GM19438 (cell line): Measurements from ENCODE around the gene ABL1.
"Not testable (repeated sequence)": the region's sequence is repeated elsewhere in the genome, so short reads cannot be mapped to it uniquely, and the experiment has no call there.

ENCODE experiments used
- ATAC-seq: cut with Tn5 transposase; IDR thresholded peaks from one replicate; pipeline ENCODE4 v1.9.1; 2021; ENCODE audit warnings: low read depth; ENCODE audit not compliant: unreplicated experiment

The ABL1 gene

DNA sequence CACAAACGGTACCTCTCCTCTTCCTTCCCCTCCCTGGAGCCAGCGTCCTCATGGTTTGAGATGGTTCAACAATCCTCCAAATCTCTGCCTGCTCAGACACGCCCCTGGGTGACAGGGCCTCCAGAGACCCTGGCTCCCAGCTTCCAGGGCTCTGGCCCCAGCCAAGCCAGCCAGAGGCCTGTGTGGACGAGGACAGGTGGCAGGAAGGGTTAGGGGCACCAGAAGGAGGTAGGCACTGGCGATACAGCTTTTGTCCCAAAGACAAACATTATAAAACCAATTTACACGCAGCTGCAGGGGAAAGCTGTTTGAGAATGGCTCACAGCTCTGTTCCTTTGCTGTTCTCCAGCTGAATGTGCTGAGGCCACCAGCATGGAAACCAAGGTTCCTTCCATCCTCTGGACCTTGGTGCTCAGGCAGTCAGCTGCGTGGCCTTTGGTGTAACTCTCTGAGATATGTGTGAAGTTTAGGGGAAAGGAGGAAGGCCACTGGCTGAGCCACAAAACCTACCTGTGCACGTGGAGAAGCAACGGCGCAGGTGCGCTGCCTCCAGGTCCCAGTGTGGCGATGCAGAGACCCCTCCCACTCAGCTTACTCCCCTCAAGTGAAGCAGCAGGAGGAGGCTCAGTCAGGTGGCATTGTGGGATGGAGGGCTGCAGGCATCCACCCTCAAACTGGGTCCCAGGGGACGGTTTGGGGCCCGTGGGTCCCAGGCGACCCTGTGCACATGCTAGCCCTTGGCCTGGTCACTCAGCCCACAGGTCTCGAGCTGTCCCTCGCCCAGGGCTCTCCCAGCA, 65.8 kb downstream of the ABL1 start:
- ATAC-seq: no peak

GRCh38 chr9:130901498-130902203, 66.6 kb downstream of the ABL1 start:
- ATAC-seq: no peak

DNA sequence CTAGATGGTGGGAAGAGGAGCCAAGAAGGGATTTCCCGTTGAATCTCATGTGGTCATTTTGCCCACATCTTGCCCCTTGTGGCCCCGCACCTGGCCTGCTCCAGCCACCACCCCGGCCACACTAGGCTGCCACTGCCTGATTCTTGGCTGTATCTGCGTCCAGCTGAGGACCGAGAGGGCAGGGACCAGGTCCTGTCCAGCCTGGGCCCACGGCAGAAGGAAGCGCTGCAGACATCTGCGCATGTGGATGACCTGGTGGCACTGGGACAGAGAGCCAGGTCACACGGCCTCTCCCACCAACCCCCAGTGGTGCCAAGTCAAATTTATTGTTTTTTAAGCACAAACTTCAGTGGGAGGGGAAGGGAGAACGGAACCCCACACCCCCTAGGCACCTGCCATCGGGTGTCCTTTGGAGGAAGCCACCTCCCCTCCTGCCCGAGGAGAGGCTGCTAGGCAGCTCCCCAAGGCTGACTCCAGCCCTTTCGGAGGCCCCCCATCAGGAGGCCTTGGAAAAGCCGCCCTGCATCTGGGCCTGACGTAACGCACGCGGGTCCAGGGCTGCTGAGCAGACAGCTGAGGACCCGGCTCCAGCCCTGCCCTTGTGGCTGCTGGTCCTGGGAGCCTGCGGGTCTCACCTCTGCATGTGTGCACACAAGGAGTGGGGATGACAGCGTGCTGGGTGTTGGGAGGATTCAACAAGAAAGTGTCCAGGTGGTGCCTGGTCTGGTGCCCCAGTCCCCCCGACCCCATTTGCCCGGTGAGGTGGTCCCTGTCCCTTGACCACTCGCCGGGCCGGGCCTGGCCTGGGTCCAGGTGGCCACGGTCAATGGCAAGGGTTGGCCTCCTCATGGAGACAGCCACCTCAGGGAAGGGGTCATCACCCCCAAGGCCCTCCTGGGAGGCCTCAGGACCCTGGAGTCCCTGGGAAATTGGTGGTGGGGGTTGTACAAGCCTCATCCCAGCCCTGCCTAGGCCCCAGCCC, 67.4 kb downstream of the ABL1 start:
- ATAC-seq: no peak

DNA sequence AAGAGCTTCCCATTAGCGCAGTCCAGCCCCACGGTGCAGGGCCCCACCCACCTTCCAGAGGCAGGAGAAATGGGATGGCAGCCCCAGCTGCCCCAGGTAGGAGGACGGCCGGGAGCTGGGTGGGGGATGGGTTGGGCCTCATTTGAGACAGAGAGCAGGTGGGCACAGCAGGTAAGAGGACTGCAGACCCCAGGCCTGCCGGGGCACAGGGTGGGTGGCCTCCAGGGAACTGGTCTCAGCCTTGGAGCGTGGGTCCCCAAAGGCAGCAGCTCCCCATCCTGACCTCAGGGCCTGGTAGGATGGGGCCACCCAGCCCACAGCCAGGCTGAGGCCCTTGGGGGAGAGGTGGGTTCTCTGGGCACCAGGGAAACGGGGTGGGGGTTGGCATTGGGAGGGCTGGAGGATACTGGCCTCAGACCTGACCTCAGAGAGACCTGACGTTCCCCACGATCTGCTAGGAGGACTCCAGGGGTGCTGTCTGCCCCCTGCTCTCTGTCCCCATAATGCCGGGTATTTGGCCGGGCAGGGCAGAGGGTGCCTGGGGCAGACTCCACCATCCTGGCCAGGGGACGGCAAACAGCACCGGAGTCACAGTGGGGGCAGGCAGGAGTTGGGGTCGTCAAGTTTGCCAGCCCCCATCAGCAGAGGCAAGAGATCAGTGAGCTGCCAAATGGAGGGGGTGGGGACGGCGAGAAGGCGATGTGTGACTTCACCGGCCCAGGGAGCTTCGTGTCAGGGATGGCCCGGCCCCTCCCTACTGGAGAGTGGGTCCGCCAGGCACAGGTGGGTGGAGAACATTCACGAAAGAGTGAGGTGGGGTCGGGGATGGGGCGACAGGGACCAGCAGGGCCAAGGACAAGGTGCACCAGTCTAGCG, 68.4 kb downstream of the ABL1 start:
- ATAC-seq: no peak

GRCh38 chr9:130904070-130905044, 69.3 kb downstream of the ABL1 start:
- ATAC-seq: no peak

- no peak for ATAC-seq
Observed at GRCh38 chr9:130905125-130905901, 70.3 kb downstream of the ABL1 start.

- ATAC-seq: no peak
Observed at GRCh38 chr9:130905902-130906734, 71.1 kb downstream of the ABL1 start.

GRCh38 chr9:130906735-130907416, 71.8 kb downstream of the ABL1 start:
- no peak for ATAC-seq

DNA sequence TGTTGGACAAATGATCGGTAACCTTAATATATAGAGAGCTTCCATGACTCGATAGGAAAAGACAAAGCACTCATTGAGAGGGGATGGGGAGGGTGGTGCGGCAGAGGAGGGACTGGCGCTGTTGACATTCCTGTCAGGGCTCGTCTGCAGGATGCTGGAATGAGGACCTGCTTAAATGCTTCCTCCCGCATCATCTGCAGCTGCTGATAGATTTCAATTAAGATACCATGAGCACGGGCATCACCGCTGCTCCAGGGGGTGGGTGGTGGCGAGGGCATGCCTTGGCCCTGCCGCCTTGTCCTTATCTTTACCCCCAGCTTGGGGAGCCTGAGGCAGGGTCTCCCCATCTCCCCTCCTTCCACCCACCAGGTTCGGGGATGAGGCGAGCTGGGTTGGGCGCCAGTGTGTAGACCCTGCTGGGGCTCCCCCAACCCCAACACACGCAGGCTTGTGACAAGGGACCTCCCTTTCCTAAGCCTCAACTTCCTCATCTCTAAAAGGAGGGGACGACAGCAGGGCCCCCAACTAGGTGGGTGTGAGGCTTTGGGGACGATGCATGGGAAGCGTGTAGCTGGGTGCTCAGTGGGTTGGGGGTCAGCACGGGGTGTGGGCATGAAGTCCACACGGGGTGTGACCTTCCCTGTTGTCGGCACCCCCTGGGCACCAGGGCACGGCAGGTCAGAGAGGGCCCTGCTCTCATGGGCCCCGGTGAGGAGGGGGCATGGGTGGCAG, 73.3 kb downstream of the ABL1 start:
- no peak for ATAC-seq

GRCh38 chr9:130908878-130909355, 73.9 kb downstream of the ABL1 start:
- ATAC-seq: no peak

DNA sequence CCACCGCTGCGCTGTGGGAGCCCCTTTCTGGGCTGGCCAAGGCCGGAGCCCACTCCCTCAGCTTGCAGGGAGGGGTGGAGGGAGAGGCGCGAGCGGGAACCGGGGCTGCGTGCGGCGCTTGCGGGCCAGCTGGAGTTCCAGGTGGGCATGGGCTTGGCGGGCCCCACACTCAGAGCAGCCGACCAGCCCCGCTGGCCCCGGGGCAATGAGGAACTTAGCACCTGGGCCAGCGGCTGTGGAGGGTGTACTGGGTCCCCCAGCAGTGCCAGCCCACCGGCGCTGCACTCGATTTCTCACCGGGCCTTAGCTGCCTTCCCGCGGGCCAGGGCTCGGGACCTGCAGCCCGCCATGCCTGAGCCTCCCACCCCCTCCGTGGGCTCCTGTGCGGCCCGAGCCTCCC, 75.0 kb downstream of the ABL1 start:
- not testable (repeated sequence) for ATAC-seq

DNA sequence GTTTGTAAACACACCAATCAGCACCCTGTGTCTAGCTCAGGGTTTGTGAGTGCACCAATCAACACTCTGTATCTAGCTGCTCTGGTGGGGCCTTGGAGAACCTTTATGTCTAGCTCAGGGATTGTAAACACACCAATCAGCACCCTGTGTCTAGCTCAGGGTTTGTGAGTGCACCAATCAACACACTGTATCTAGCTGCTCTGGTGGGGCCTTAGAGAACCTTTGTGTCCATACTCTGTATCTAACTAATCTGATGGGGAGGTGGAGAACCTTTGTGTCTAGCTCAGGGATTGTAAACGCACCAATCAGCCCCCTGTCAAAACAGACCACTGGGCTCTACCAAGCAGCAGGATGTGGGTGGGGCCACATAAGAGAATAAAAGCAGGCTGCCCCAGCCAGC, 75.6 kb downstream of the ABL1 start:
- ATAC-seq: not testable (repeated sequence)

DNA sequence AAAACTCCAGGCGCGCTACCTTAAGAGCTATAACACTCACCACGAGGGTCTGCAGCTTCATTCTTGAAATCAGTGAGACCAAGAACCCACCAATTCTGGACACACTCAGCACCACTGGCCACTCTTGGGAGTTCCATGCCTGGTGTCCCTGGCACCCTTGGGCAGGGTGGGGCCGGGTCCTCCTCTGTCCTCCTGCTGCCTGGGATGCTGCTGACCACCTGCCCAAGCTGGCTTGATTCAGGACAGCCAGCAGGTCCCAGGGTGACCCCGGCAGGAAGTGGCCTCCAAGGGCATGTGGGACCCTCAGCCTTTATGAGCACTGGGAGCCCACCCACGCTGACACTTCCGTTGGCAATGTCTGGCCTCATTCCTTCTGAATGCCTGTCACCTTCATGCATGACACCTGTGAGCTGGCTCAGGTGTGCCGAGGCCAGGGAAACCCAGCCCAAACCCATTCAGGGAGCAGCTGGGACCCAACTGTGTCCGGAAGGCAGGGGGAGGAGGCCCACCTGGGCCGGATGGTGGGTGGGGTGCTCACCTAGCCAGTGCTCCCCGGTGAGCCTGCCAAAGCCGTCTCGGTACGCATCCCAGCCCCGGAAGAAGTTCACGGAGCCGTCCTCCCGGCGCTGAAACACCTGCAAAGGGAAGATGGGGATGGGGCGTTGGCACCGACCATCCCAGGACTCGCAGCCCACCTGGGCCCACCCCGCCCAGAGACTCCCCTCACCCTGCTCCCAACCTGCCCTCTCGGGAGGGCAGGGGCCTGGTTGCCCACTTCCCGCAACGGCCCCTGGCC, 76.4 kb downstream of the ABL1 start:
- no peak for ATAC-seq

DNA sequence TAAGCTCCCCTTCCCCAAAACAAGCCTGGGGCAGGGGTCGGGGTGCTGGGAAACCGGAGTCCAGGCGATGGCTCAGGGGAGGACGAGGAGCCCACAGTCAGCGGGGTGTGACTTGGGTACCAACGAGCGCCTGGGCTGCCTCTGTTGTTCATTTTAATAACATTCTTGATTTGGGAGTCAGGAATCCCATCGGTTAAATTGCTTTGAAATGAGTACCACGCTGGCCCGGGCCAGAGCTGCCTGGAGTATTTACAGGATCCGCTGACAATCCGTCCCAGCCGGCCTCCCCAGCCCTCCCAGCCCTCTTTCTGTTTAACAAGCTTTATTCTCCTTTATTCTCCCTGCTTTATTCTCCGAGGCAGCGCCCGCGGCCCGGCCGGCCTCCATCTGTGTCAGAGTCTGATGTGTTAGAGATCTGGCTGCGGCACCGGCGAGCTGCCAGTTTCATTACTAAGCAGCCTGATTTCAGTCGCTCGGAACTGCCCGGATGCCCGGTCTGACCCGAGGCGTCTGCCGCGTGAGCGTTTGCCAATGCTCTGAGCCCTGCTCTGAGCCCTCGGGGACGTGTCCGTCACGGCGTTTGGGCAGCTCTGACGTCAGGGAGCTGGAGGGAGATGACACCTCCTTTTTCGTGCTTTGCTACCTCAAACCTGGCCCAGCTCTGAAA, 78.0 kb downstream of the ABL1 start:
- no peak for ATAC-seq
